ENCODE results near the gene MYO18A.

Gene MYO18A

GRCh38 chr17:29111816-29112499 lies 68.2 kb downstream of the MYO18A start:
- DNase-seq, result peak; percentile 65 to 97 (median 79)
- intact Hi-C loops (cut with DNase I), result no loop called here

- DNase-seq, result no peak
- intact Hi-C loops (cut with DNase I), result no loop called here
Observed at GRCh38 chr17:29110372-29110757, 69.8 kb downstream of the MYO18A start.

GRCh38 chr17:29109477-29110371 lies 70.5 kb downstream of the MYO18A start:
- intact Hi-C loops (cut with DNase I), result no loop called here
- no peak for DNase-seq

- intact Hi-C loops (cut with DNase I), result no loop called here
Observed at GRCh38 chr17:29108823-29109476, 71.2 kb downstream of the MYO18A start.

GRCh38 chr17:29107933-29108822 lies 72.0 kb downstream of the MYO18A start:
- intact Hi-C loops (cut with DNase I), result no loop called here
- DNase-seq, result no peak

More at GRCh38 chr17:29108823-29109476, 71.2 kb downstream of the MYO18A start:
- no peak for DNase-seq

- DNase-seq, result no peak
- intact Hi-C loops (cut with DNase I), result no loop called here
Observed at GRCh38 chr17:29107084-29107483, 73.1 kb downstream of the MYO18A start.

- no peak for DNase-seq
- intact Hi-C loops (cut with DNase I), result no loop called here
Observed at GRCh38 chr17:29103341-29103740, 76.9 kb downstream of the MYO18A start.

- intact Hi-C loops (cut with DNase I), result no loop called here
- DNase-seq, result no peak
Observed at GRCh38 chr17:29102741-29103181, 77.4 kb downstream of the MYO18A start.

GRCh38 chr17:29102046-29102445 lies 78.2 kb downstream of the MYO18A start:
- intact Hi-C loops (cut with DNase I), result no loop called here
- no peak for DNase-seq

- DNase-seq, result no peak
- intact Hi-C loops (cut with DNase I), result no loop called here
Observed at GRCh38 chr17:29100296-29100695, 79.9 kb downstream of the MYO18A start.

GRCh38 chr17:29099527-29099926 lies 80.7 kb downstream of the MYO18A start:
- intact Hi-C loops (cut with DNase I), result no loop called here
- DNase-seq, result no peak

- no peak for DNase-seq
- intact Hi-C loops (cut with DNase I), result no loop called here
Observed at GRCh38 chr17:29096094-29096493, 84.1 kb downstream of the MYO18A start.

GRCh38 chr17:29095439-29095838 lies 84.8 kb downstream of the MYO18A start:
- DNase-seq, result no peak
- intact Hi-C loops (cut with DNase I), result no loop called here

- intact Hi-C loops (cut with DNase I), result loop anchor here (5.0 kb wide), 1 partner anchor 127 kb away; no protein-coding TSS in a partner anchor
- no peak for DNase-seq
Observed at GRCh38 chr17:29094101-29094708, 86.0 kb downstream of the MYO18A start.

GRCh38 chr17:29093090-29093871 lies 86.9 kb downstream of the MYO18A start:
- intact Hi-C loops (cut with DNase I), result loop anchor here (5.0 kb wide), 1 partner anchor 126 kb away; no protein-coding TSS in a partner anchor
- DNase-seq, result peak in 2 of 10 donors; percentile 50 to 52

- peak in 1 of 10 donors; percentile 57 for DNase-seq
- intact Hi-C loops (cut with DNase I), result loop anchor here (5.0 kb wide), 1 partner anchor 124 kb away; no protein-coding TSS in a partner anchor
Observed at GRCh38 chr17:29091606-29092289, 88.5 kb downstream of the MYO18A start.

- intact Hi-C loops (cut with DNase I), result loop anchor here (5.0 kb wide), 1 partner anchor 124 kb away; no protein-coding TSS in a partner anchor
- DNase-seq, result peak in 6 of 10 donors; percentile 43 to 92 (median 57)
Observed at GRCh38 chr17:29090750-29091605, 89.2 kb downstream of the MYO18A start.

Measured in posterior cingulate gyrus (tissue), 11 donors.